HG02970 (cell line): Measurements from ENCODE around the gene OPHN1.

Experiments used
- ATAC-seq: cut with Tn5 transposase; IDR thresholded peaks from one replicate; pipeline ENCODE4 v1.9.1; 2021; ENCODE audit warnings: mild to moderate bottlenecking, moderate library complexity, moderate number of reproducible peaks; ENCODE audit not compliant: unreplicated experiment, low FRiP score

The OPHN1 gene

DNA sequence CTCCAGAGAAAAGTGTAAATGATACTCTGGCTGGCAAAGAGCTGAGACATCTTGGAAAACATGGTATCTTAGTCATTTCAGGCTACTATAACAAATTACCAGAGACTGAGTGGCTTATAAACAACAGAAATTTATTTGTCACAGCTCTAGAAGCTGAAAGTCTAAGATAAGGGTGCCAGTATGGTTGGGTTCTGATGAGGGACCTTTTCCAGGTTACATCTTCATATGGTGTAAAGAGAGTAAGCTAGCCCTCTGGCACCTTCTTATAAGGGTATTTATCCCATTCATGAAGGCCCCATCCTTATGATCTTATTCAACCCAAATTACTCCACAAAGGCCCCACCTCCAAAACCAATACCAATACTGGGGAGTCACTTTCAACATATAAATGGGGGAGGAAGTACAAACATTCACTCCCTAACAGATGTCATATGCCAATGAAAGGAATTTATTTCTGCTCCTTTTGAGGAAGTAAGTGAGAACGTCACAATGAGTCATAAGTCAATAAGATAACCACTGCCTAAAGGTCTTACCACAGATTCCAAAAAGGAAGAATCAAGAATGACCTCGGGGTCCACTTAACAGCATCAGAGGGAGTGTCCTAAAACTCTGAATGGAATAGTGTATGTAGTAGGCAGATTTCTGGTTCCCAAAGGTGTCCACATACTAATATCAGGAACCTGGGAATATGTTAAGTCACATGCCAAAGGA lies 246.6 kb downstream of the OPHN1 start:
- ATAC-seq: no peak

GRCh38 chrX:68185161-68185560 lies 248.1 kb downstream of the OPHN1 start:
- no peak for ATAC-seq

DNA sequence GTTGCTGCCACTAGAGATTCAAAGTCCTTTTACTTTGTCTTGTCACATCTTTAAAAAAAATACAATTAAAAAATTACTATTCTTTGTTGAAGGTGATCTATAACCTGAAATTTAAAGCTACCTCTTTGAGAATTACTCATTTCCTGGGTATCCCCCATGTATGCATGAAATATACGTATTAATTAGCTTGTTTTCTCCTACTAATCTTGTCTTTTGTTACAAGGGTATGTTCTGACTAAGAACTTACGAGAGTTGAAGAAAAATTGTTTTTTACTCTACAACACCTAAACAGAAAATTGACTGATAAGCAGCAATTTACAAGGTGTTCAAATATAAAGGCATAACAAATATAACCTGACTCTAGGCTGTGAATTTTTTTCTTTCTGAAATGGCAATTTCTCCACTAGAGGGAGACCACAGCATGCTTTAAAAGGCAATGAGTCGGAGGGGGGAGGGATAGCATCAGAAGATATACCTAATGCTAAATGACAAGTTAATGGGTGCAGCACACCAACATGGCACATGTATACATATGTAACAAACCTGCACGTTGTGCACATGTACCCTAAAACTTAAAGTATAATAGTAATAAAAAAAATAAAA lies 249.6 kb downstream of the OPHN1 start:
- ATAC-seq: no peak

DNA sequence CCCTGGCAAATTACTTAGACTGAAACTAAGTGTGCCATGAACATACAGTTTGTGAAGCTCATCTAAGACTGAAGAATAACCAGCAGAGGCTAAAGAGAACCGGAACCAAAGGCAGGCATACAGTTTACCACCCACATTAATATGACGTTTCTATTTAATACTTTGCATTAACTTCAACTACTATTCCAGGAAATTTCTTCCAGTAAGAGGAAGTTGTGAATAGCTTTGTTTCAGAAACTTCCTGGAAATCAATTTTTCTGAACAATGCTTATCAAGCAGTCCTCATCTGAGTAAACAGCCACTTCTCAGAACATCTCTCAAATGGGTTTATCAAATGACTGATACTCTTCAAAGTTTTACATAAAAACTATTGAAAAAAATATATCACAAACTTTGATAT lies 252.7 kb downstream of the OPHN1 start:
- ATAC-seq: no peak

GRCh38 chrX:68179355-68179754 lies 253.9 kb downstream of the OPHN1 start:
- ATAC-seq: no peak

DNA sequence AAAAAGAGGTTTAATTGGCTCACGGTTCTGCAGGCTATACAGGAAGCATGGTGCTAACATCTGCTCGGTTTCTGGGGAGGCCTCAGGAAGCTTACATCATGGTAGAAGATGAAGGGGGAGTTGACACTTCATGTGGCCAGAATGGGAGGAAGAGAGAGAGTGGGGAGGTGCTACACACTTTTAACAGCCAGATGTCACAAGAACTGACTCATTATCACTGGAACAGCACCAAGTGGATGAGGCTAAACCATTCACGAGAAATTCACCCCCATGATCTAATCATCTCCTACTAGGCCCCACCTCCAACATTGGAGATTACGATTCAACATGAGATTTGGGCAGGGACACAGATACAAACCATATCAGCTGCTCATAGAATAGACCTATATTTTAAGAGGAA lies 255.8 kb downstream of the OPHN1 start:
- no peak for ATAC-seq

DNA sequence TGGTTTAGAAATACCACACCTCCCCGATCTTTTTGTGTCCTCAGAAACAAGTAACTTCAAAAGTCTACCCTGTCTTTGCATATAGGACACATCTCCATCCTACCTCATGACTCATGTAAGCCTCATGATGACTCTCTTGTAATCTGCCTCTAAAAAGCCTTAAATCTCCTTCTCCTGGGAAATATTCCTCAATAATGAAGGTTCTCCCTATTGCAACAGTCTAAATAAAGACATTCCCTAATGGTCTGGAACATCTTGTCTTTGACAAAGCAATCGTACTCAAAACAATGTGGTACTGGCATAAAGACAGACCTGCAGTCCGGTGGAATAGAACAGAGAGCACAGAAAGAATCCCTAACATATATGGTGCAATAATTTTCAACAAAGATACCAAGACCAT lies 257.7 kb downstream of the OPHN1 start:
- no peak for ATAC-seq

- ATAC-seq: no peak
These were observed 269.9 kb downstream of the OPHN1 start for GRCh38 chrX:68163441-68163840.

- no peak for ATAC-seq
These were observed 285.4 kb downstream of the OPHN1 start for GRCh38 chrX:68147848-68148247.

DNA sequence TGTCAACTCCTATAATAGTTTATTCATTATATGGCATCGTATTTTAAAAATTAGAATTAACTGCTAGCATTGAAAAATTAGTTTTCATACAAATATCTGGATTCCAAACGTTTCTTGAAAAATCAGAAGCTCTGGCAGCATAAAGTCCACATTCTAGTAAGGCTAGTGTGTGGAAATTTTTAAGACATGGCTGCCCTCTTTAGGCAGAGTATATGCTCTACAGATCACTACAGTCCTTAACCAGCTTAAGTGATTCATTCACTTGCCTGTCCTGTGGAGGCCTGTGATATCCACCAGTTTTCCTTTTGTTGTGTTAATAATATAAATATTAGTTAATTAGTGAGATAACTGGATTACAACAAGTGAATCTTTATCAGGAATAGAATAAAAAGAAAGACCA lies 287.2 kb downstream of the OPHN1 start:
- no peak for ATAC-seq

- no peak for ATAC-seq
These were observed 293.5 kb downstream of the OPHN1 start for GRCh38 chrX:68139791-68140190.

- no peak for ATAC-seq
These were observed 300.1 kb downstream of the OPHN1 start for GRCh38 chrX:68133181-68133580.

- no peak for ATAC-seq
These were observed 300.5 kb downstream of the OPHN1 start for GRCh38 chrX:68132749-68133148.

DNA sequence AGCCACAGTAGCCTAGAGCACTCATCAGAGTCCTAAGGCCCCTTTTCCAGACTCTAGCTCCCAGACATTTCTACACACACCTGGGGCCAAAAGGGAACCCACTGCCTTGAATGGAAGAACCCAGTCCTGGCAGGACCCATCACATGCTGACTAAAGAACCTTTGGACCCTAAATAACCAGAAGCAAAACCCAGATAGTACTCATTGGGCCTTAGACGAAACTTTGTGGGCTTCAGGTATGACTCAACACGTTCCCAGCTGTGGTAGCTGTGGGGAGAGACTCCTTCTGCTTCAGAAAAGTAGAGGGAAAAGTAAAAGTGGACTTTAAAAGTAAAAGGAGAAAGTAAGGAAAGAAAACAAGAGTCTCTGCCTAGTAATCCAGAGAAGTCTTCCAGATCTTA lies 311.5 kb downstream of the OPHN1 start:
- no peak for ATAC-seq

GRCh38 chrX:68121371-68121770 lies 311.9 kb downstream of the OPHN1 start:
- no peak for ATAC-seq

DNA sequence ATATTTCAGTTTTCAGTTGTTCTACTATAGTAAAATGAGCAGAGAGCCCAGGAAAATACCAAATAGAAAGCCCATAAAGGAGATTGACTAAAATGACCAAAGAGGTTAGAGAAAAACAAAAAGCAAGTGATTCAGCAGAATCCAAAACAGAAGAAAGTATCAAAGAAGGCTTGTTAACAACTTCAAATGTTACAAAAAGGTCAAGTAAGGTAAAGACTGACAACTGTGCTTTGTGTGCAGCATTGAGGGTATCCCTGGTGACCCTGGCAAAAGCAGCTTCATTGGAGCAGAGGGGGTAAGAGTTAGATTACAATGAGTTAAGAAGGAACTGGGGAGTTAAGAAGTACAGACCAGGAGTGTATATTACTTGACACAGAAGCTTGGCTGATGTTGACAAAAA lies 317.9 kb downstream of the OPHN1 start:
- no peak for ATAC-seq

GRCh38 chrX:68114573-68115129 lies 318.6 kb downstream of the OPHN1 start:
- no peak for ATAC-seq

DNA sequence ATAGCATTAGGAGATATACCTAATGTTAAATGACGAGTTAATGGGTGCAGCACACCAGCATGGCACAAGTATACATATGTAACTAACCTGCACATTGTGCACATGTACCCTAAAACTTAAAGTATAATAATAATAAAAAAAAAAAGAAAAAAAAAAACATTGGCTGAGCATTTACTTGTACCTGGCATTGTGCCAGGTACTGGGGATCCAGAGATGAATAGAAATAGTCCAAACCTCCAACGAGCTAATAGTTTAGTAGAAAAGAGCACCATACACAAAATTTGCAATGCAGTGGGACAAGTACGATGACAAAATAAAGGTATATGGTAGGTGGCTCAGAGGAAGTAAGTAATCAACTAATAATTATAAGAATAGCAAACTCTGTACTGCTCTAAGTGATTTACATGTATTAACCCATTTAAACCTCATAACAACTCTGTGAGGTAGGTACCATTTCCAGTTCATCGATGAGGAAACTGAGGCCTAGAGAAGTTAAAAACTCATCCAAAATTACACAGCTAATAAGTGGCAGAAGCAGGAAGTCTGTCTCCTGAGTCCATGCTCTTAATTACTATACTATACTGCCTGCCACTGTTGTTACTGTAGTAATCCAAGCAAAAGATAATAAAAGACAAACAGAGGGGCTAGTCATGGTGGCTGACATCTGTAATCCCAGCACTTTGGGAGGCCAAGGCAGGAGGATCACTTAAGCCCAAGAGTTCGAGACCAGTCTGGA lies 319.3 kb downstream of the OPHN1 start:
- no peak for ATAC-seq

DNA sequence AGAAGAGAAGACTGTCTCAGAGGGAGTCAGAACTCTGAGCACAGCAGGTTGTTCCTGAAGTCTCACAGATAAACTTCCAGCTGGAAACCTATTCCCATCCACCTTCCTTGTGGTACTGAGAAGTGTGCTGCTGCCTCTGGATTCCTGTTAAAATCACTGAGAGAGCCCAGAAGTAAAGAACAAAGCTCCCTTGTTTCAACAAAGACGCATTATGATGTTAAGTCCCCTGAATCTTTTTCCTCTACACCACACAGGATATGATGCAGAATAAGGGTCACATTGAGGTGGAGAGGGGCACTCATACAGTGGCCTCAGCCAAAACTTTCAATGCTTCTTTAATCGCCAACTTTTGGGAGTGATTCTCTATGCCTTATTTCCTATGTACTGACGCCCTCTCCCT lies 321.0 kb downstream of the OPHN1 start:
- ATAC-seq: no peak

GRCh38 chrX:68109162-68109561 lies 324.1 kb downstream of the OPHN1 start:
- ATAC-seq: no peak

GRCh38 chrX:68098431-68098830 lies 334.9 kb downstream of the OPHN1 start:
- ATAC-seq: no peak
